HepG2 (cell line): ENCODE measurements around the gene SEMA7A. TPM values are rescaled to one million over a fixed set of nuclear protein-coding genes. Genes with fewer than 3 reads are reported as not detected.
A peak's percentile ranks its signal among the peaks of the same experiment; 100 is the strongest.

Source experiments
- ATAD3A ChIP-seq: sonication (generic); formaldehyde crosslinking; IDR thresholded peaks from 2 replicates; pipeline ENCODE4 v1.4.0; 2020; ENCODE audit warnings: missing genetic modification reagents
- ATF7-NPFF ChIP-seq: sonication (generic); formaldehyde crosslinking; IDR thresholded peaks from 2 replicates; pipeline ENCODE4 v1.8.1; 2023; ENCODE audit warnings: mild to moderate bottlenecking, low read depth, missing genetic modification reagents, moderate library complexity
- CREB3 ChIP-seq: sonication (generic); formaldehyde crosslinking; IDR thresholded peaks from 2 replicates; pipeline ENCODE4 v1.5.0; 2020; ENCODE audit warnings: missing genetic modification reagents
- E2F1 ChIP-seq: sonication (generic); formaldehyde crosslinking; IDR thresholded peaks from 2 replicates; pipeline ENCODE4 v1.5.0; 2020; ENCODE audit warnings: missing genetic modification reagents
- GATAD1 ChIP-seq: IDR thresholded peaks from 2 replicates; pipeline ENCODE4 v1.6.1; 2016; ENCODE audit warnings: missing genetic modification reagents, missing compliant biosample characterization
- MAZ ChIP-seq, 2 experiments: sonication (generic) in 1 of 2; formaldehyde crosslinking in 1 of 2; IDR thresholded peaks; 2 replicates each; pipeline versions ENCODE4 v1.5.0 to v1.6.1; 2012 to 2020; ENCODE audit warnings: low read depth in 2 of 2, mild to moderate bottlenecking in 2 of 2, borderline replicate concordance in 1 of 2, improper control_type of control experiment in 1 of 2, low read length in 1 of 2, missing genetic modification reagents in 1 of 2, moderate library complexity in 1 of 2
- MXD3 ChIP-seq: IDR thresholded peaks from 2 replicates; pipeline ENCODE4 v1.6.1; 2016; ENCODE audit warnings: mild to moderate bottlenecking, missing biosample characterization, missing genetic modification reagents
- POLR2A ChIP-seq, 2 experiments: IDR thresholded peaks; 2 replicates each; pipeline ENCODE4 v1.6.1; 2011; ENCODE audit warnings: low read depth in 2 of 2, low read length in 2 of 2, mild to moderate bottlenecking in 1 of 2, moderate library complexity in 1 of 2; ENCODE audit not compliant: insufficient read depth in 1 of 2
- RARG ChIP-seq: sonication (generic); formaldehyde crosslinking; IDR thresholded peaks from 2 replicates; pipeline ENCODE4 v1.4.0; 2020; ENCODE audit warnings: low read depth, mild to moderate bottlenecking, missing genetic modification reagents
- ZFP36L2 ChIP-seq: sonication (generic); formaldehyde crosslinking; IDR thresholded peaks from 2 replicates; pipeline ENCODE4 v1.4.0; 2020; ENCODE audit warnings: missing genetic modification reagents
- ZNF143 ChIP-seq: sonication (generic); formaldehyde crosslinking; IDR thresholded peaks from 2 replicates; pipeline ENCODE4 v1.4.0; 2020; ENCODE audit warnings: missing genetic modification reagents
- ZNF33A ChIP-seq: sonication (generic); formaldehyde crosslinking; IDR thresholded peaks from 2 replicates; pipeline ENCODE4 v1.5.1; 2020; ENCODE audit warnings: missing genetic modification reagents, mild to moderate bottlenecking, moderate library complexity, borderline replicate concordance
- ZNF576 ChIP-seq: sonication (generic); formaldehyde crosslinking; IDR thresholded peaks from 2 replicates; pipeline ENCODE4 v1.4.0; 2020; ENCODE audit warnings: mild to moderate bottlenecking, missing genetic modification reagents
- ZNF652 ChIP-seq: IDR thresholded peaks from 2 replicates; pipeline ENCODE4 v1.6.1; 2016; ENCODE audit warnings: low read depth, borderline replicate concordance
- polyA plus RNA-seq, 8 experiments: library from polyadenylated mRNA; depleted of rRNA in 3 of 8; stranded (reverse) in 7 of 8; unstranded in 1 of 8; fragments of >200 nt; fragmentation: Illumina TruSeq in 4 of 8; extraction: Trizol in 4 of 8; gene quantifications; 2 replicates each; pipeline versions ENCODE4 v1.2.1 to v1.2.3, GENCODE V29; 2011 to 2016; ENCODE audit warnings: low read depth in 4 of 8, missing spikeins in 1 of 8, mixed read lengths in 1 of 8; ENCODE audit not compliant: insufficient read depth in 1 of 8
- total RNA-seq, 5 experiments: library from RNA; depleted of rRNA; stranded (reverse); fragments of >200 nt; fragmentation: Illumina TruSeq; extraction: Trizol; gene quantifications; 2 replicates each; pipeline ENCODE4 v1.2.3, GENCODE V29; 2016; ENCODE audit warnings: low read depth in 1 of 5
- TF ChIP-seq, protein P1 (sequence below): sonication (generic); formaldehyde crosslinking; IDR thresholded peaks from 2 replicates; pipeline ENCODE4 v1.5.1; 2020; ENCODE audit warnings: mild to moderate bottlenecking, missing genetic modification reagents, moderate library complexity
- TF ChIP-seq, protein P2 (sequence below): sonication (generic); formaldehyde crosslinking; IDR thresholded peaks from 2 replicates; pipeline ENCODE4 v1.5.0; 2020; ENCODE audit warnings: mild to moderate bottlenecking, missing genetic modification reagents, borderline replicate concordance

Gene SEMA7A
- total and polyA plus RNA-seq, 2 of the 13 experiments (the other 11 are each of a cell fraction or from before 2014, with no cell fraction given) = 9.0 to 15.8 TPM

GRCh38 chr15:74433592-74434262 is at the start of gene SEMA7A (continued):
- TF ChIP-seq, protein P1, sequence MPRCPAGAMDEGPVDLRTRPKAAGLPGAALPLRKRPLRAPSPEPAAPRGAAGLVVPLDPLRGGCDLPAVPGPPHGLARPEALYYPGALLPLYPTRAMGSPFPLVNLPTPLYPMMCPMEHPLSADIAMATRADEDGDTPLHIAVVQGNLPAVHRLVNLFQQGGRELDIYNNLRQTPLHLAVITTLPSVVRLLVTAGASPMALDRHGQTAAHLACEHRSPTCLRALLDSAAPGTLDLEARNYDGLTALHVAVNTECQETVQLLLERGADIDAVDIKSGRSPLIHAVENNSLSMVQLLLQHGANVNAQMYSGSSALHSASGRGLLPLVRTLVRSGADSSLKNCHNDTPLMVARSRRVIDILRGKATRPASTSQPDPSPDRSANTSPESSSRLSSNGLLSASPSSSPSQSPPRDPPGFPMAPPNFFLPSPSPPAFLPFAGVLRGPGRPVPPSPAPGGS (CRISPR knock-in tag) = peak; percentile 68; the same call in 1 of the 2 replicates
- TF ChIP-seq MAZ (IDR thresholded peaks at IDR 0.05; ENCODE audit: borderline replicate concordance, low read depth, low read length) (no peak; the same call in 1 of the 2 replicates), MAZ (CRISPR knock-in tag; IDR thresholded peaks at IDR 0.05; ENCODE audit: low read depth) (peak; percentile 91), ATAD3A (CRISPR knock-in tag) (no peak), ZNF143 (no peak), E2F1 (CRISPR knock-in tag) (no peak), MXD3 (CRISPR knock-in tag) (no peak), POLR2A (IDR thresholded peaks at IDR 0.05; ENCODE audit: insufficient read depth in 1 of 2, low read depth in 2 of 2, low read length in 2 of 2) (peak; percentile 78 to 96), GATAD1 (0 out of 2 replicates have a peak, but pooled peaks have one; percentile 32), ZNF33A (CRISPR knock-in tag) (no peak), ZFP36L2 (no peak), RARG (no peak), ZNF652 (CRISPR knock-in tag) (no peak), ZNF576 (CRISPR knock-in tag) (no peak), CREB3 (CRISPR knock-in tag) (no peak), ATF7-NPFF (CRISPR knock-in tag) (peak; percentile 82)
- TF ChIP-seq, protein P2, sequence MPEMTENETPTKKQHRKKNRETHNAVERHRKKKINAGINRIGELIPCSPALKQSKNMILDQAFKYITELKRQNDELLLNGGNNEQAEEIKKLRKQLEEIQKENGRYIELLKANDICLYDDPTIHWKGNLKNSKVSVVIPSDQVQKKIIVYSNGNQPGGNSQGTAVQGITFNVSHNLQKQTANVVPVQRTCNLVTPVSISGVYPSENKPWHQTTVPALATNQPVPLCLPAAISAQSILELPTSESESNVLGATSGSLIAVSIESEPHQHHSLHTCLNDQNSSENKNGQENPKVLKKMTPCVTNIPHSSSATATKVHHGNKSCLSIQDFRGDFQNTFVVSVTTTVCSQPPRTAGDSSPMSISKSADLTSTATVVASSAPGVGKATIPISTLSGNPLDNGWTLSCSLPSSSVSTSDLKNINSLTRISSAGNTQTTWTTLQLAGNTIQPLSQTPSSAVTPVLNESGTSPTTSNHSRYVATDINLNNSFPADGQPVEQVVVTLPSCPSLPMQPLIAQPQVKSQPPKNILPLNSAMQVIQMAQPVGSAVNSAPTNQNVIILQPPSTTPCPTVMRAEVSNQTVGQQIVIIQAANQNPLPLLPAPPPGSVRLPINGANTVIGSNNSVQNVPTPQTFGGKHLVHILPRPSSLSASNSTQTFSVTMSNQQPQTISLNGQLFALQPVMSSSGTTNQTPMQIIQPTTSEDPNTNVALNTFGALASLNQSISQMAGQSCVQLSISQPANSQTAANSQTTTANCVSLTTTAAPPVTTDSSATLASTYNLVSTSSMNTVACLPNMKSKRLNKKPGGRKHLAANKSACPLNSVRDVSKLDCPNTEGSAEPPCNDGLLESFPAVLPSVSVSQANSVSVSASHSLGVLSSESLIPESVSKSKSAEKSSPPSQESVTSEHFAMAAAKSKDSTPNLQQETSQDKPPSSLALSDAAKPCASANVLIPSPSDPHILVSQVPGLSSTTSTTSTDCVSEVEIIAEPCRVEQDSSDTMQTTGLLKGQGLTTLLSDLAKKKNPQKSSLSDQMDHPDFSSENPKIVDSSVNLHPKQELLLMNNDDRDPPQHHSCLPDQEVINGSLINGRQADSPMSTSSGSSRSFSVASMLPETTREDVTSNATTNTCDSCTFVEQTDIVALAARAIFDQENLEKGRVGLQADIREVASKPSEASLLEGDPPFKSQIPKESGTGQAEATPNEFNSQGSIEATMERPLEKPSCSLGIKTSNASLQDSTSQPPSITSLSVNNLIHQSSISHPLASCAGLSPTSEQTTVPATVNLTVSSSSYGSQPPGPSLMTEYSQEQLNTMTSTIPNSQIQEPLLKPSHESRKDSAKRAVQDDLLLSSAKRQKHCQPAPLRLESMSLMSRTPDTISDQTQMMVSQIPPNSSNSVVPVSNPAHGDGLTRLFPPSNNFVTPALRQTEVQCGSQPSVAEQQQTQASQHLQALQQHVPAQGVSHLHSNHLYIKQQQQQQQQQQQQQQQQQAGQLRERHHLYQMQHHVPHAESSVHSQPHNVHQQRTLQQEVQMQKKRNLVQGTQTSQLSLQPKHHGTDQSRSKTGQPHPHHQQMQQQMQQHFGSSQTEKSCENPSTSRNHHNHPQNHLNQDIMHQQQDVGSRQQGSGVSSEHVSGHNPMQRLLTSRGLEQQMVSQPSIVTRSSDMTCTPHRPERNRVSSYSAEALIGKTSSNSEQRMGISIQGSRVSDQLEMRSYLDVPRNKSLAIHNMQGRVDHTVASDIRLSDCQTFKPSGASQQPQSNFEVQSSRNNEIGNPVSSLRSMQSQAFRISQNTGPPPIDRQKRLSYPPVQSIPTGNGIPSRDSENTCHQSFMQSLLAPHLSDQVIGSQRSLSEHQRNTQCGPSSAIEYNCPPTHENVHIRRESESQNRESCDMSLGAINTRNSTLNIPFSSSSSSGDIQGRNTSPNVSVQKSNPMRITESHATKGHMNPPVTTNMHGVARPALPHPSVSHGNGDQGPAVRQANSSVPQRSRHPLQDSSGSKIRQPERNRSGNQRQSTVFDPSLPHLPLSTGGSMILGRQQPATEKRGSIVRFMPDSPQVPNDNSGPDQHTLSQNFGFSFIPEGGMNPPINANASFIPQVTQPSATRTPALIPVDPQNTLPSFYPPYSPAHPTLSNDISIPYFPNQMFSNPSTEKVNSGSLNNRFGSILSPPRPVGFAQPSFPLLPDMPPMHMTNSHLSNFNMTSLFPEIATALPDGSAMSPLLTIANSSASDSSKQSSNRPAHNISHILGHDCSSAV = no peak
